ENCODE data around the gene PGK1.
A peak's percentile ranks its signal among the peaks of the same experiment; 100 is the strongest.
"Not testable (repeated sequence)": the region's sequence is repeated elsewhere in the genome, so short reads cannot be mapped to it uniquely, and the experiment has no call there.

PGK1 gene

GRCh38 chrX:78116766-78117165 is 12.7 kb downstream of the PGK1 start:
- peak in 1 of 2 donors; percentile 14 for DNase-seq

DNA sequence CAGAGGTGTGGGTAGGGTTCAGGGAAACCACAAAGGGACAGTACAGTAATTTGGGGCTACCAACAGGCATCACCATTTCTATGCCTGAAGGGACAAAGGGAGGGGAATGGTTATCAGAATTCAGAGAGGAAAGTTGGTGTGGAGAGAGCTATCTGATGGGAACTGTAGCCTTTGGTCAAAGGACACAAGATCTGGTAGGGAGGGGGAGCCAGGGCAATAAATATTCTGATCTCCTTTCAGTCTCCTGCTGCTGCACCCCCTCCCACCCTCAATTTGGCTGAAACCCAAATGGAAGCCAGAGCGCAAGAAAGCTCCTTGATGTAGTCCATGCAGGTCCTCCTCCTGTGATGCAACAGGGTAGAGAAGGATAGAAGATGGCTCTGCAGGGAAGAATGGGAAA is 14.6 kb downstream of the PGK1 start:
- DNase-seq = no peak

GRCh38 chrX:78119521-78120227 is 15.6 kb downstream of the PGK1 start:
- no peak for DNase-seq

DNA sequence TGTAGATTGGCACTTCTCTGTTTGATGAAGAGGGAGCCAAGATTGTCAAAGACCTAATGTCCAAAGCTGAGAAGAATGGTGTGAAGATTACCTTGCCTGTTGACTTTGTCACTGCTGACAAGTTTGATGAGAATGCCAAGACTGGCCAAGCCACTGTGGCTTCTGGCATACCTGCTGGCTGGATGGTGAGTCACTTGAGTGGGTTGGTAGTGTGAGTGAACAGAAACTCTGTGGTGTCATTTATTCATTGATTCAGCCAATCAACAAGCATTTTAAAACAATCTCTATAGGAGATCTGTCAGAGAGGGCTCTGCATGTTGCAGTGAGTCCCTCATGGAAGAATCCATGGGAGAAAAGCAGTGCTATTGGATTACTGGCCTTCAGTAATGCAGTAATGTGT is 19.1 kb downstream of the PGK1 start:
- DNase-seq = no peak

DNA sequence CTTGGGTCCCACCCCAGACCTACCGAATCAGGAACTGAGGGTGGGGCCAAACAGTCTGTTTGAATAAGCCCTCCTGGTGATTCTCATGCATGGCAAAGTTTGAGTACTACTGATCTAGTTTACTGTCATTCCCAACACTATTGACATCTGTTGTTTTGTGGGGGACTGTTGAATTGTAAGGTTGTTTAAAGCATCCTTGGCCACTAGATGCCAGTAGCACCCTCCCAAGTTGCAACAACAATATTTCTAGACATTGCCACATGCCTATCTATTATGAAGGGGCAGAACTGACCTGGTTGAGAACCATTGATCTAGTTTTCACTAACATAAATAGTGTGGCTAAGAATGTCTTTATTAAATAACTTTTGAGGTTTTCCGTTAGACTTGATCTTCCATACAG is 20.3 kb downstream of the PGK1 start:
- no peak for DNase-seq

DNA sequence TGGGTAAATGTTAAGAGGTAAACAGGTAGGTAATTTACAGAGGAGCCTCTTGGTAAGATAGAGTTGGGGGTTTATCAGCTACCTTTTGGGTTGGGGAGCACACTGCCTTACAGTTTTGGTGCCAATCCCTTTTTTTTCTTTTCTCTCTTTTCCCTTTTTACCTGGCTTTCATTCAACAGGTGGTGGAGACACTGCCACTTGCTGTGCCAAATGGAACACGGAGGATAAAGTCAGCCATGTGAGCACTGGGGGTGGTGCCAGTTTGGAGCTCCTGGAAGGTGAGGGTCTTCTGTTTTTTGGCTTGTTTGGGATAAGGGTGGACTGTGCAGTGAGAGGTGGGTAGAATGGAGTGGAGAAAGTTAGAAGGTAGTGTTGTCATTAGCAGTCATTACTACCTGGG is 21.1 kb downstream of the PGK1 start:
- DNase-seq = no peak

- DNase-seq = not testable (repeated sequence)
Observed at GRCh38 chrX:78125781-78126180, 21.7 kb downstream of the PGK1 start.

- no peak for DNase-seq
Observed at GRCh38 chrX:78129714-78130113, 25.7 kb downstream of the PGK1 start.

GRCh38 chrX:78130396-78130795 is 26.3 kb downstream of the PGK1 start:
- DNase-seq = no peak

DNA sequence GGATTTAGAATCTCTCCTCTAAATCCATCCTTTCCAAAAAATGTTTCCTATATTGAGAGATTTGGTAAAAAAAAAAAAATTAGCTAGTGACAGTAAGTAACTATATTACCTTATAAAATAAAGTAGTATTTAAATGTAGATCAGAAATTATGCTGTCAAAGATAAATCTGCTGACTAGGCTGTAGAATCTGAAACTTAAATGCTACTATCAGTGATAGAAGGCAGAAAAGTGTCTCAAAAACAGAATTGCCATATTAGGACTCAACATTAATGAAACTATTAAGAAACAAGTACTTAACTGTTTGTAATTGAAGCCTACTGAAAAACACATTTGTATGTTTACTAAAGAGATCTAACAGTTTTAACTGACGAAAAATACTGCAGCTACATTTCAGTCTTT is 27.1 kb downstream of the PGK1 start:
- DNase-seq = no peak

DNA sequence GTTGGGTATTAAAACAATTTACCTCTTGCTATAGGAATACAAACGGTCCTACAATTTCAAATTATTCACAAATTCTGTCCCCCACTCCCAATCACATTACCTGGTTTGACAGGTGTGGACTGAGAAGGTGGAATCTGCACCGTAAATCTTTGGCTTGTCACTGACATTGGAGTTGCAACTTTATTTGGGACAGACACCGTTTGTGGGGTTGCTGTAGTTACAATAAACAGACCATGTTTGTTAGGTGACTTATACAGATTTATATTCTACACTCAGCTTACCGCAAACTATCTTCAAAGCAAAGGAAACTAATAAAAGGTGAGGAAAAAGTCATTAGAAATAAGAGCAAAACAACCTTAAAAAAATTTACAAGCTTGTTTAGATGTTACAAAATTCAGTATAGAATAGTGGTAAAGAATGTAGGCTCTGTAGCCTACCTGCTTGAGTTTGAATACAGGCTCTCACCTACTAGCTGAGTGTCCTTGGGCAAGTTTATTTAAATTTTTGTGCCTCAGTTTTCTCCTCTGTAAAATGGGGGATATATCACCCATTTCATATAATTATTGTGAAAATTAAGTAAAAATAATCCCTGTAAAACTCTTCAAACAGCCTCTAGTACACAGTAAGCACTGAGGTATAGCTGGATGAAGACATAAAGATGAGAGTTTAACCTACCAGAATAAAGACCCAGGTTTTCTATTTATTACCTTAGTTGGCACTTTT is 29.4 kb downstream of the PGK1 start:
- no peak for DNase-seq

- peak; percentile 29 to 62 for DNase-seq
Observed at GRCh38 chrX:78139160-78140123, 35.4 kb downstream of the PGK1 start, which contains the start of gene TAF9B. Gene TAF9B, minus strand, starts transcription at chrX:78139650. Its CDS starts 39 bp downstream, at chrX:78139611.

DNA sequence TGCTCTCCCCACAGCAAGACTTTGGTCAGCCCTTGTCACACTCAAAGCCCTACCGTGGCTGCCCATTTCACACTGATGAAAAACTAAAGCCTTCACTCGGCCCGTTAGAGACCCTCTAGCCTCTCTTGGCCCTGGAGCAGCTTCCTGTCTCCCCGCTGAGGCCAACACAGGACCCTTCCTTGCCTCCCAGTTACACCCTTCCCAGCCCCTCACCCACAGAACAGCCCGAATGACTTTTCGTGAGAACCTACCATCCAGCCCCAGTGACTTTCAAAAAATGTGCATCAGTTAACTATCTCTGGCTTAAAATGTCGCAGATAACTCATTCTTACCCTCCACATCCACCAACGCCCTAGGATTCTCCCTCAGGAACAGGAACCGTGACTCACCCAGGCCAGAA is 36.2 kb downstream of the PGK1 start:
- no peak for DNase-seq

DNA sequence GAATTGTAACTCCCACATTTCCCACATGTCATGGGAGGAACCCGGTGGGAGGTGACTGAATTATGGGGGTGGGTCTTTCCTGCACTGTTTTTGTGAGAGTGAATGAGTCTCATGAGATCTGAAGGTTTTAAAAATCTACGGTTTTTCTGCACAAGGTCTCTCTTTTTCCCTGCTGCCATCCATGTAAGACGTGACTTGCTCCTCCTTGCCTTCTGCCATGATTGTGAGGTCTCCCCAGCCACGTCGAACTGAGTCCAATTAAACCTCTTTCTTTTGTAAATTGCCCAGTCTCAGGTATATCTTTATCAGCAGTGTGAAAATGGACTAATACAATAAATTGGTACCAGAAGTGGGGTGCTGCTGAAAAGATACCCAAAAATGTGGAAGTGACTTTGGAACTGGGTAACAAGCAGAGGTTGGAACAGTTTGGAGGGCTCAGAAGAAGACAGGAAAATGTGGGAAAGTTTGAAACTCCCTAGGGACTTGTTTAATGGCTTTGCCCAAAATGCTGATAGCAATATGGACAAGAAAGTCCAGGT is 43.0 kb downstream of the PGK1 start:
- not testable (repeated sequence) for DNase-seq

- not testable (repeated sequence) for DNase-seq
Observed at GRCh38 chrX:78157373-78157772, 53.3 kb downstream of the PGK1 start.

- DNase-seq = not testable (repeated sequence)
Observed at GRCh38 chrX:78157846-78158245, 53.8 kb downstream of the PGK1 start.

DNA sequence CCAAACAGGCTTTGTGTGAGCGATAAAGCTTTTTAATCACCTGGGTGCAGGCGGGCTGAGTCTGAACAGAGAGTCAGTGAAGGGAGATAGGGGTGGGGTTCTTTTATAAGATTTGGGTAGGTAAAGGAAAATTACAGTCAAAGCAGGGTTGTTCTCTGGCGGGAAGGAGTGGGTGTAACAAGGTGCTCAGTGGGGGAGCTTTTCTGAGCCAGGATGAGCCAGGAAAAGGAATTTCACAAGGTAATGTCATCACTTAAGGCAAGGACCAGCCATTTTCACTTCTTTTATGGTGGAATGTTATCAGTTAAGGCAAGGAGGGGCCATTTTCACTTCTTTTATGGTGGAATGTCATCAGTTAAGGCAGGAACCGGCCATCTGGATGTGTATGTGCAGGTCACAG is 56.7 kb downstream of the PGK1 start:
- DNase-seq = not testable (repeated sequence)

GRCh38 chrX:78163175-78163574 is 59.1 kb downstream of the PGK1 start:
- not testable (repeated sequence) for DNase-seq

DNA sequence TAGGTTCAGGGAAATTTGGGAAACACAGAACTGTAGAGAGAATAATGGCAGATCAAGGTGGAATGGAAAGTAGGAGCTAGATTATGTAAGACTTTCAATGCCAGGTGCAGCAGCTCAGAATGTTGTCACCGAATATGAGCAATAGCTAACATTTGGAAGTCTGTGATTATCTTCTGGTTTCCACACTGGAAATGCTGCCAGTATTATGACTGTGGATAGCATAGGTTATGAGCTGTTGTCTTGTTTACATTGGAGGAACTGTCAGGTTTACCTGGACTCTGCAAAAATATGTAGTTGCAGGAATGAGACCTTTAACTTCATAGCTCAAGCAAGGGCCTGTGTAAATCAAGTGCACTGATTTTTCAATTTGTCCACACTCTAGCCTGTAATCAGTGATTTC is 61.4 kb downstream of the PGK1 start:
- no peak for DNase-seq

DNA sequence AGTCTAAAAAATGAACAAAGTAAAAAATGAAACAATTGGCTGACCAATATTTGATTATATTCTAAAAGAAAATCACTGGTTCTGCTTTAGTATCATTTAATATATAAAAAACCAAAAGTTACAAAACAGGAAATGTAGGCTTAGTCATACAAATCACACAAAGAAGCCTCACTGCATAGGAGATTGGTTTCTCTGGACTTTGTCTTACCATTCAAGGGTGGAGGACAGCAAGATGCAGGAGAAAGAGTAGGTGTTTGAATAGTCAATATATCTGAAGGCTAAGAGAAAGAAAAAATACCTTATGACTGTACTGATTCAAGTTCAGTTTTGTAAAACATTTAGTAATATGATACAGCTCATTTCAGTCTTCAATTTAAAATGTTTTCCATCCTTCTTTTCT is 64.0 kb downstream of the PGK1 start:
- peak in 1 of 2 donors; percentile 1 for DNase-seq
